G401.6 (cell line): ENCODE results near the gene TEX29.

ENCODE experiments used
- FAIRE-seq: peaks from 2 replicates; lab custom pipeline; 2012; peaks lifted over from hg19 to GRCh38; lab: Jason Lieb, UNC

Gene TEX29

GRCh38 chr13:111322916-111323331, 2.5 kb downstream of the TEX29 start:
- FAIRE-seq, result no peak

DNA sequence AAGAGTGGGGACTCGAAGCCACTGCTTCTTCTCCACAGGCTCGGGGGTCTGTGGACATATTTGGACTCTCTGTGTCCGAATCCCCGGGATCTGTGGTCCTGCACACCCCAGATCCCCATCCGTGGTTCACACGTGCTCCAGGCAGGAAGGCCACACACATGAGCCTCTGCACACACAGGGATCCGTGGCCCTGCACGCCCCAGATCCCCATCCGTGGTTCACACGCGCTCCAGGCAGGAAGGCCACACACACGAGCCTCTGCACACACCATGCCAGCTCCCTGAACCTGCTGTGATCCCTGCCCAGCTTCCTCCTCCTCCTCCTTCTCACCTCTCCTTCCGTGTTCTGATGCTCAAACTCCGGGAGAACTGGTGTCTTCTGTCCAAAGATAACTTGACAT, 3.1 kb downstream of the TEX29 start:
- no peak for FAIRE-seq

DNA sequence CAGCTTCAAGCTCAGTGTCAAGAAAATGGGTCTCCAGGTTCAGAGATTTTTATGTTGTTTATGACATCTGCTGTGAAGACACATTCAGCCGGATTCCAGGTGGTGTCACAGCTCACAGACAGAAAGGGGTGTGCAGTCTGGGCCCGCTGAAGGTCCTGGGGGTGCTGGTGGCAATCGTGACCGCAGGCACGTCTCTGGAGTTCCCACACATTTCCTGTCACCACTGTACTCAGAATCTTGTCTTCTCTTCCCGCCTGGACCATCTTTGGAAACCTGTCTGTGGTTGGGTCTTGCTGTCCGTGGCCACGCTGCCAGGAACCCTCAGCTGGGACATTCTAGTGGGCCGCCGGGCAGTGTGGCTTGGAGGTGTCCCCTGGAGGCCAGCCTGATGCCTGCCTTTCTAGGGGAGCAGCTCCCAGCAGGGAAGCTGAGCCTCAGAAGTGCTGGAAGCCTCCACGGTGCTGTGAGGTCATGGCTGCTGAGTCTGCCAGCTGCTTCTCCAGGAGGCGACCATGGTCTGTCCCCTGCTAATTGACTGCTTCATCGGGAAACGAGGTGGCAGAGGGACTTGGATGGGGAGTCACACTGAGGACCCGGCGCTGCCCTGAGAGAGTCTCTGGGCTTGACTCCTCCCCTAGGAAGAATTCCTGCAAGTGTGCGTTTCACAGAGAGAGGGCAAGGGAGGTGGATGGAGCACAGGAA, 3.7 kb downstream of the TEX29 start:
- FAIRE-seq, result no peak

- no peak for FAIRE-seq
These were observed 4.3 kb downstream of the TEX29 start for GRCh38 chr13:111324736-111325135.

- no peak for FAIRE-seq
These were observed 4.9 kb downstream of the TEX29 start for GRCh38 chr13:111325146-111325890.

- FAIRE-seq, result no peak
These were observed 5.6 kb downstream of the TEX29 start for GRCh38 chr13:111325941-111326620.

DNA sequence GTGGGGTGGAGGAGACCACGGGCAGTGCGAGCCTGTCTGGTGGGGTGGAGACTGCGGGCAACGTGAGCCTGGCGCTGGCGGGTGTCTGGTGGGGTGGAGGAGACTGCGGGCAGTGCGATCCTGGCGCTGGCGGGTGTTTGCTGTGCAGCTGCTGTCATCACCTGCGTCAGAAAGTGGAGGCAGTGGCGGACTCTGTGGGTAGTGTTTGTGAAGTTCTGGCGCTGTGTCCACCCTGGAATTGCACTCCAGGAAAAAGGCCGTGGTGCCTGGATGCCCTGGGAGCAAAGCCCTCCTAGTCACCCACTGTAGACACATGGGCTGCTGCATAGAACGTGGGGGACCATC, 6.2 kb downstream of the TEX29 start:
- FAIRE-seq, result no peak

GRCh38 chr13:111326981-111327642, 6.7 kb downstream of the TEX29 start:
- FAIRE-seq, result no peak

GRCh38 chr13:111327730-111328573, 7.5 kb downstream of the TEX29 start:
- FAIRE-seq, result no peak

DNA sequence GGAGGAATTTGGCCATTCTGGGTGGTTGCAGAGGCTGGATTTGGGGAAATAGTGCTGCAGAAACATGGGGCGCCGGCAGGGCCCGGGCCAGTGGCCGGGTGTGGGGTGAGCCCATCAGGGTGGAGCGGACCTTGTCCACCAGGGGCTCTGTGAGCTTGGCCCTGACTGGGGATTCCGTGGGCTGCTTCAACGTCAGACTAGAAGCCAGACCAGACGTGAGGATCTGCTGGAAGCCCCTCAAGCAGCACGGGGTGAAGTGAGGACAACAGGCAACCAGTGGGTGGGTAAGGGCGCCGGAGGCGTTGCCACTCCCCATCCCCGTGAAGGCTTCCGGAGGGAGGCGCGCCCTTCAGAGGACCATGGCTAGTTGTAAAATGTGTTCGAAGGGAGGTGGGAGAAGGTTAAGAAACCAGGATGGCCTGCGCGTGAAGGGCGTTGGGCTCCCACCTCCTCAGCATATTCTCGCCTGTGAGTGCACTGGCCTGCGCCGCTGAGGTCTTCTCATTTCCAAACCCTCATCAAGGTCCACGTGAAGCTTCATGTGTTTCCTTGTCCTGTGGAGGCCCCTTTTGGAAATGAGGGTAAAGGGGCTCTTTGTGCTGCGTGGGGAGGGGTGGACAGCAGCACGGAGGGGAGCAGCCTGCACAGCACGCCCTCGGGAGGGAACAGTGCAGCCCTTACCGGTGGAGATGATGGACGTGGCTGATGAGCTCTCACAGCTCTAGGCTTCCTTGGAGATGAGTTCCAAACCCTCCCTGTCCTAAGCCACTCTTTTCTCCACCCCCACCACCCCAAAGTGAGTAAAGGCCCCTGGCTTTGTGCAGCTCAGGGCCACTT, 8.3 kb downstream of the TEX29 start:
- no peak for FAIRE-seq

DNA sequence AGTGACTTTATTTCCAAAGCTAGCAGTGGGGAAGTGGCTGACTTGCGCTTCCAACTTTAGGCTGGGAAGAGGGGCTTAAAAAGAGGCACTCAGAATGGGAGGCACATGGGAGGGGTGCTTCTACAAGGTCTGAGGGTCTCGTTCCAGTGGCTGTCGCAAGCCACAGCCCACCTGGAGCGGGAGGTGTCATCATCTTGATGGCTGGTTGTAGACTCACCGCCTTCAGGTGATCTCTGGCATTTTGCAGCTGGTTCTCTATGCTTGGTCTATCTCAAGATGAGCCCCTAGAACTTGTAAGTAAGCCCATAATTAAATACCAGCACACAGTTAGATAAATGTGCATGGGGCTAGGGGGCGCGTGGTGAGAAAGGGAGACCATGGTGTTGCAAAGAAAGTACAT, 9.2 kb downstream of the TEX29 start:
- FAIRE-seq, result no peak

DNA sequence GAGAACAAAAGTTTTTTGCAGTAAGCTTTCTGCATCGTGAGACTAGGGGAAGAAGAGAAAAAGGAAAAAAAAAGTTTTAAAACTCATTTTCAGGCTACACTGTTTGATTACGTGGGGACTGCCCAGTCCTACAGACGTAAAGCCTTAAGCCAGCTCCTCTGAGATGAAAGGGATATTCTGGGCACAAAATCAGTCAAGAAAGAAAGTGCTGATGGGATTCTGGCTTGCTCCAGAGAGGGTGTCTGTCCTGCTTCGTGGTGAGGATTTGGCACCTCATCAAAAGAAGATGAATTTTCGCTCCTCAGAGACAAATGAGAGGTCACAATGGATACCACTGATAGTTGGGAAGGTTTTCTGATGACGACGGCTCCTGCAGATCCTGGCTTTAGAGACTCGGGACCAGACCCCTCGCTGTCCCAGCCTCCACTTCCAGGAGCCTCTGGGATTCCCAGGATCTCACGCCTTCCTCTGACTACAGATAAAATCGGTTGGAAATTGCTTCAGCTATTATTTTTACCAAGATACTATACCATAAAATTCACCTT, 9.7 kb downstream of the TEX29 start:
- FAIRE-seq, result no peak

GRCh38 chr13:111335298-111335697, 14.9 kb downstream of the TEX29 start:
- FAIRE-seq, result no peak

DNA sequence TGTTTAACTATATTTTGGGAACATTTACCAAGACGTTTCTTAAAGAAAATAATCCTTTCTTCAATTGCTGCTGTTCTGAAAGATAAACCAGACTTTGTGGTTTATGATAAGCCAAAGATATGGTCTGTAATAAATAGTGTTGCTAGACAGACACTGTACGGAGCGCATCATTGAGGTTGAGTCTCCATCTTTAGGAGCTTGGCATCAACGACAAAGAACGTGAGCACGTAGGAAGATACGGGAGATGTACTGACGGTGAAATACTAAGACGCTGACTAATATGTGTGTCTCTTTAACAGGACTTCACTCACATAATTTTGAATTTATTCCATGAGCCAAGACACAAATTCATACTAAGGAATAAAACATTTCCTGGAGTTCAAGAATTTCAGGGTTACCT, 16.2 kb downstream of the TEX29 start:
- no peak for FAIRE-seq

DNA sequence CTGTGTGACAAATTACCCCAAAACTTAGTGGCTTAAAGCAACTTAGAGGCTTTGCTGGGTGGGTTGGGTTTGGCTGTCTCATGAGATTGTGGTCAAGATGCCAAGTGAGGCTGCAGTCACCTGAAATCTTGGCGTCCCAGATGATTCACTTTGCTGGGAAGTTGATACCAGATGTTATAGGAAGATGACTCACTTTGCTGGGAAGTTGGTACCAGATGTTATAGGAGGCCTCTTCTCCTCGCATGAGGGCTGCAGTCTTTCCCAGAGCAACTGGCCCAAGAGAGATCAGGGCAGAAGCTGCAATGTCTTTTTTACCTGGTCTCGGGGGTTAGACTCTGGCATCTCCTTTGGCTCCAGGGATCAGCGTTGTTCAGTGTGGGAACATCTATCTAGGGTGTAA, 16.8 kb downstream of the TEX29 start:
- no peak for FAIRE-seq

- FAIRE-seq, result no peak
These were observed 17.3 kb downstream of the TEX29 start for GRCh38 chr13:111337741-111338140.

DNA sequence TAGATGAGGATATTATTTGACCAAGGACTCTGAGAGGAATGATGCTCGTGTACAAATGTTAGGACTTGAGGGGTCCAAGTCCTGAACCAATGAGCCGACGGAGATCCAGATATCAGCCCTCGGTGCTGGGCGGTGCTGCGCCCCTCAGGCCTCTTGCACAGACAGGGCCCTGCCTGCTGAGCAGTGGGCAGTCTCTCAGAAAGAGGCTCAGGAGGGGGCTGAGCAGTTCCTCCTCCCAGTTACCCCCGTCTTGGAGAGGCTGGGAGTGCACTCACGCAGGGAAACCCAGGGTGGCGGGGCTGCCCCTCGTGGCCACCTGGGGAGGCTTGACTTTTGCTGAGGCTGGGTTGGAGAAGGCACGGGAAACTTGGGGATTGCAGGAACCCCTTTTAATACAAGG, 18.4 kb downstream of the TEX29 start:
- no peak for FAIRE-seq

DNA sequence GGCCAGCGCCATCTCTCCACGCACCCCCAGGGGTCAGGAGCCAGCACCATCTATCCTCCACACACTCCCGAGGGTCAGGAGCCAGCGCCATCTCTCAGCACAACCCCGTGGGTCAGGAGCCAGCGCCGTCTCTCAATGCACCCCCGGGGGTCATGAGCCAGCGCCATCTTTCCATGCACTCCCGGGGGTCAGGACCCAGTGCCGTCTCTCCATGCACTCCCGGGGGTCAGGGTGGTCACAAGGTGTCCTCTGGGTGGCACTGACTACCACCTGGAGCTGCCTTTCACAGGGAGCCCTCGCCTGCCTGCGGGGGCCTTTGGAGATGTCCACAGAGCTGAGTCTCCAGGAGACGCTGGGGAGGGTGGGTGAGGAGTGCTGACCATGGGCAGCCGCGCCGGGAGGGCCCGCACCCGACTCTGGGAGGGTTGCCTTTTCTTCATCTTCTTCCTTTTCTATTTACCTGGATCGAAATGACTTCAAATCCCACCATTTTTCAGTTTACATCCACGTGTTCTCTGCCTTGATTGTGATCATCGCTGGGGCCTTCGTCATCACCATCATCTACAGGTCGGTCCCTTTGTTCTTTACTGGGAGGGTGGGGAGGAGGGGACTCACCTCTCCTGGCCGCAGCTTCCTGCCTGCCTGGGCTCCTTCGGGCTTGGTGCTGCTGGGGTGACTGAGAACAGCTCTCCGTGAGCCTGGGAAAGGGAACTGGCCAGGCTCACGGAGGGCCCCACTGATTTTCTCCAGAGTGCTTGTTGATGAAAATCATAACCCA, 19.1 kb downstream of the TEX29 start:
- no peak for FAIRE-seq

- no peak for FAIRE-seq
These were observed 21.4 kb downstream of the TEX29 start for GRCh38 chr13:111341886-111342285.

DNA sequence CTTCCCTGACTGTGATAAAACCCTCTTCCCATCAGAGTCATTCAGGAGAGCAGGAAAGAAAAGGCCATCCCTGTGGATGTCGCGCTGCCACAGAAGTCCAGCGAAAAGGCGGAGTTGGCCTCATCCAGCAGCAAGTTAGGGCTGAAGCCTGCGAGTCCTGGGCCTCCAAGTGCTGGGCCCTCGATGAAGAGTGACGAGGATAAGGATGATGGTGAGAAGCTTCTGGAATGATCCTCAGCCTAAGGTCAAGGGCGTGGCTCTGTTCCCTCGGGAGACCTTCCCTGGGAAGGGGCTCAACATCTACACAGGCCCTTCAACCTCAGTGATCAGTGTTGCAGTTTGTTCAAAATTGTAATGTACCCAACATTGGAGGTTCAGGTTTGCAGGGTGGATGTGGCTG, 22.3 kb downstream of the TEX29 start:
- no peak for FAIRE-seq
